Natural killer cell (primary cell): ENCODE measurements around the gene EXOC6B. TPM values are rescaled to one million over a fixed set of nuclear protein-coding genes. Genes with fewer than 3 reads are reported as not detected.

Experiments used
- ATAC-seq, 3 donors: fragments of 150-1000 bp in 2 of 3; fragments of 200-7000 bp in 1 of 3; cut with Tn5 transposase; 1 replicate in 1 of 3; 2 replicates in 2 of 3; pipeline ENCODE4 v1.10.0; 2021; ENCODE audit warnings: mild to moderate bottlenecking in 2 of 3, moderate library complexity in 2 of 3
- DNase-seq, 2 donors: peaks; one replicate each; pipeline versions ENCODE4 v3.0.0 to v3.0.0-alpha.2; 2013 to 2021; ENCODE audit warnings: mixed read lengths in 1 of 2
- H3K27ac ChIP-seq: one replicate; pipeline ENCODE4 v1.5.1; 2013; ENCODE audit warnings: mild to moderate bottlenecking, low read length
- H3K27me3 ChIP-seq: one replicate; pipeline ENCODE4 v1.6.1; 2013; ENCODE audit warnings: low read length; ENCODE audit not compliant: control insufficient read depth, insufficient read depth
- H3K36me3 ChIP-seq: one replicate; pipeline ENCODE4 v1.6.1; 2013; ENCODE audit warnings: low read length; ENCODE audit not compliant: control insufficient read depth, insufficient read depth
- H3K4me1 ChIP-seq: one replicate; pipeline ENCODE4 v1.6.1; 2013; ENCODE audit warnings: low read length; ENCODE audit not compliant: control insufficient read depth, insufficient read depth
- H3K4me3 ChIP-seq: one replicate; pipeline ENCODE4 v1.5.1; 2013; ENCODE audit warnings: low read length
- H3K9me3 ChIP-seq: one replicate; pipeline ENCODE4 v1.6.1; 2013; ENCODE audit warnings: low read length; ENCODE audit not compliant: control insufficient read depth, insufficient read depth
- H3K27ac Mint-ChIP-seq, 2 donors: one replicate each; pipeline ENCODE4 v1.8.0; 2022; ENCODE audit warnings: mild to moderate bottlenecking in 2 of 2, mixed read lengths in 2 of 2, moderate library complexity in 1 of 2
- H3K27me3 Mint-ChIP-seq, 2 donors: one replicate each; pipeline ENCODE4 v1.8.0; 2022; ENCODE audit warnings: low read depth in 2 of 2, mixed read lengths in 2 of 2
- H3K36me3 Mint-ChIP-seq: one replicate; pipeline ENCODE4 v1.8.0; 2022; ENCODE audit warnings: mixed read lengths
- H3K4me1 Mint-ChIP-seq, 2 donors: one replicate each; pipeline ENCODE4 v1.8.0; 2022; ENCODE audit warnings: mixed read lengths in 2 of 2
- H3K4me3 Mint-ChIP-seq: one replicate; pipeline ENCODE4 v1.8.0; 2022; ENCODE audit warnings: mild to moderate bottlenecking, moderate library complexity, mixed read lengths
- H3K9me3 Mint-ChIP-seq, 2 donors: one replicate each; pipeline ENCODE4 v1.8.0; 2022; ENCODE audit warnings: mixed read lengths in 2 of 2
- CTCF ChIP-seq: fragments of 200-600 bp; IDR thresholded peaks from one replicate; pipeline ENCODE4 v1.8.0; 2022; ENCODE audit warnings: antibody characterized with exemption
- whole genome bisulfite sequencing: methylation state at CpG from one replicate; pipeline ENCODE4 v1.1.7; 2013; ENCODE audit warnings: missing lambda C conversion rate; ENCODE audit not compliant: insufficient coverage; 5-methylcytosine and 5-hydroxymethylcytosine counted together
- intact Hi-C: fragments of 100-400 bp; cut with micrococcal nuclease; formaldehyde crosslinking; loops from one replicate; pipeline ENCODE4 v1.14.2; 2022
- total RNA-seq, 4 donors: library from RNA; stranded (reverse); fragments of 120-200 nt in 1 of 4; gene quantifications; one replicate each; pipeline versions ENCODE4 v1.2.3 to v1.2.4, GENCODE V29; 2013 to 2022

The EXOC6B gene
- total RNA-seq, 3 donors from 2014 or later (not counting 1 experiment from before 2014, with no cell fraction given), result 16.6 to 17.2 (median 17.1) TPM

- ATAC-seq, result no peak
- no peak for TF ChIP-seq CTCF
- Histone ChIP-seq H3K9me3 (no peaks in the 10 kb centered on the region), H3K4me1 (no peaks in the 10 kb centered on the region), H3K4me3 (no peak overlapping the region), H3K36me3 (no peaks in the 10 kb centered on the region), H3K27me3 (no peaks in the 10 kb centered on the region), H3K27ac (no peak overlapping the region)
- Mint-ChIP-seq H3K9me3 (peaks cover 9 to 10% of the 10 kb centered on the region in 2 donors), H3K27me3 (no peaks in the 10 kb centered on the region), H3K4me3 (no peak overlapping the region), H3K36me3 (peaks cover 7% of the 10 kb centered on the region), H3K27ac (no peak overlapping the region), H3K4me1 (no peaks in the 10 kb centered on the region)
- intact Hi-C loops, result no loop called here
- DNase-seq, result no peak
- WGBS, result 100% methylated on average over 1 of the region's 1 CpG
Measured at GRCh38 chr2:72413716-72414115, 412.1 kb downstream of the EXOC6B start.

GRCh38 chr2:72412214-72412613 lies 413.6 kb downstream of the EXOC6B start:
- TF ChIP-seq CTCF, result no peak
- H3K27me3 Mint-ChIP-seq, result no peaks in the 10 kb centered on the region
- intact Hi-C loops, result no loop called here
- no peak for DNase-seq
- Histone ChIP-seq H3K4me3 (no peak overlapping the region), H3K4me1 (no peaks in the 10 kb centered on the region), H3K36me3 (no peaks in the 10 kb centered on the region), H3K9me3 (no peaks in the 10 kb centered on the region), H3K27me3 (no peaks in the 10 kb centered on the region), H3K27ac (no peak overlapping the region)
- 85% methylated on average over 1 of the region's 1 CpG for WGBS
- H3K9me3 Mint-ChIP-seq, result peaks cover 8 to 9% of the 10 kb centered on the region in 2 donors
- no peaks in the 10 kb centered on the region for H3K4me1 Mint-ChIP-seq
- no peak overlapping the region for H3K27ac Mint-ChIP-seq
- no peak for ATAC-seq
- no peak overlapping the region for H3K4me3 Mint-ChIP-seq
- peaks cover 7% of the 10 kb centered on the region for H3K36me3 Mint-ChIP-seq

GRCh38 chr2:72399879-72400278 lies 426.0 kb downstream of the EXOC6B start:
- Mint-ChIP-seq H3K9me3 (peaks cover 11 to 14% of the 10 kb centered on the region in 2 donors), H3K4me1 (no peaks in the 10 kb centered on the region), H3K27ac (no peak overlapping the region), H3K4me3 (no peak overlapping the region), H3K27me3 (no peaks in the 10 kb centered on the region), H3K36me3 (peaks cover 20% of the 10 kb centered on the region)
- intact Hi-C loops, result no loop called here
- H3K9me3 ChIP-seq, result peaks cover 3% of the 10 kb centered on the region
- DNase-seq (no peak), ATAC-seq (no peak)
- no peak for TF ChIP-seq CTCF
- H3K4me1 ChIP-seq, result no peaks in the 10 kb centered on the region
- H3K27me3 ChIP-seq, result no peaks in the 10 kb centered on the region
- no peak overlapping the region for H3K27ac ChIP-seq
- no peak overlapping the region for H3K4me3 ChIP-seq
- H3K36me3 ChIP-seq, result no peaks in the 10 kb centered on the region

DNA sequence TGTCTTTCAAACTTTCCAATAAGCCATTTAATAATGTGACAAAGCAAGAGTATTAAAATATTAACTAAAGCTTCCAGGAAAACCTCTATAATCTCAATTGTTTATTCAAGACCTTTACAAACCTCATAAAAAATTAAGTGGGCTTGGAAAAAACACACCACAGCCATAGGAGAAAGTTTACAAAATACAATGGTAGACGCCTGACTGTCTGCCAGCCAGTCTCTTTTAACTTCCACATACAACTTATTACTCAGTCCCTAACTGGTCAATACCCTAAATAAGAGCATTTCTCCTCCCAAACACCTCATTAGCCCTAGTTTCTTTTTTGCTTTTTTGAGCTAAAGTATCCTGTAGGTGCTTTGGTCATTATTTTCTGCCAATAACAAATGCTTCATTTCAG lies 430.7 kb downstream of the EXOC6B start:
- H3K9me3 Mint-ChIP-seq, result peaks cover 12% of the 10 kb centered on the region in 2 donors
- no peaks in the 10 kb centered on the region for H3K4me1 Mint-ChIP-seq
- Histone ChIP-seq H3K9me3 (peaks cover 5% of the 10 kb centered on the region), H3K27ac (no peak overlapping the region), H3K4me1 (no peaks in the 10 kb centered on the region), H3K4me3 (no peak overlapping the region), H3K36me3 (no peaks in the 10 kb centered on the region), H3K27me3 (no peaks in the 10 kb centered on the region)
- peaks cover 20% of the 10 kb centered on the region for H3K36me3 Mint-ChIP-seq
- intact Hi-C loops, result no loop called here
- DNase-seq (no peak), ATAC-seq (no peak)
- no peak overlapping the region for H3K27ac Mint-ChIP-seq
- no peak for TF ChIP-seq CTCF
- H3K4me3 Mint-ChIP-seq, result no peak overlapping the region
- no peaks in the 10 kb centered on the region for H3K27me3 Mint-ChIP-seq
- WGBS, result 90% methylated on average over 1 of the region's 1 CpG
